HG03439 (cell line): ENCODE measurements around the gene CHN1.

Experiments
- ATAC-seq: cut with Tn5 transposase; IDR thresholded peaks from one replicate; pipeline ENCODE4 v1.9.1; 2021; ENCODE audit warnings: mild to moderate bottlenecking, moderate library complexity; ENCODE audit not compliant: unreplicated experiment

CHN1 gene

DNA sequence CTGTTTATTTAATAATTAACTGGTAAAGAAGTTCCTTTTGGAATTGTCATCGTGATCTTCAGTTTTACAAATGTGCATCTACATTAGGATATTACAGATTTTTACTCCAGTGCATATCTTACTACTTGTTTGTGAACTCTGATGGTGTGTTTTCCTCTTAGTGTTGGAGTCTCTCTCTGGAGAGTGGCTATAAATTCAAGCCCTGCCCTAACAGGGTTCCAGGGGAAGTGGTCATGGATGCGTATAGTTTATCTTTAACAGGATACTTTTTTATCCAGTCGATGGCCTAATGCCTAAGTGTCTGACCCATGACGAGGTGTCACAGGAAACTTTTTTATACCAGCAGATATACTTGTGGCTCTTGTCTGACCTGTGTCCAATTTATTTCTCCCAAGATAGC is 75.4 kb downstream of the CHN1 start:
- no peak for ATAC-seq

DNA sequence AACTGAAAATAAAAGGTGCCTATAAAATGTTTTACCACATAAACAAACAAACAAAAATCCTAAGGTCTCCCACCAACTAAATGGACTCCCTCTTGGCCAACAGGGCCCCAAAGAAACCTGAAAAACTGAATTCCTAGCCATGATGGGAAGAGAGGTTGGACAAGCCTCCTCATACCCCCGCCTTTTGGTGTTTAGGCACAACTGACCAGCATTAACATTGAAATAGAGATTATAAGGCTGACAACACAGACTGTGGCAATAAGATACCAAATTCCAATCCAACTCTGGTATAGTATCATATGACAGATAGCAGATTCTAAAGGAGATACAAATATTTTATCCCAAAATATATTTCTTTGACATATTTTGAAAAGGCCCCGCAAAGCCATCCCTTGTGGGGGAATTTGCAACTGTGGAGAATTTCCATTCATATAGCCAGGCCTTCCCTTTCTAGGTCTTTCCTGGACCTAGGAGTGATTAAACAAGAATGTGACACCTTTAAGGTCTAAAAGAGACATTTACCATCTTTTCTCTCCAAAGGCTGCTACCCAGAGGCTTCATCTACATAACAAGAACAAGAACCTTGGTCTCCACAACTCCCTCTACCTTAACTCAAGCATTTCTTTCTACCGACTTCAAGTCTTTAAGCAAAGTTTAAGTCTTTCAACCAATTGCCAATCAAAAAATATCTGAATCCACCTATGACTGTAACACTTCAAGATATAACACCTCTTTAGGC is 80.0 kb downstream of the CHN1 start:
- no peak for ATAC-seq

DNA sequence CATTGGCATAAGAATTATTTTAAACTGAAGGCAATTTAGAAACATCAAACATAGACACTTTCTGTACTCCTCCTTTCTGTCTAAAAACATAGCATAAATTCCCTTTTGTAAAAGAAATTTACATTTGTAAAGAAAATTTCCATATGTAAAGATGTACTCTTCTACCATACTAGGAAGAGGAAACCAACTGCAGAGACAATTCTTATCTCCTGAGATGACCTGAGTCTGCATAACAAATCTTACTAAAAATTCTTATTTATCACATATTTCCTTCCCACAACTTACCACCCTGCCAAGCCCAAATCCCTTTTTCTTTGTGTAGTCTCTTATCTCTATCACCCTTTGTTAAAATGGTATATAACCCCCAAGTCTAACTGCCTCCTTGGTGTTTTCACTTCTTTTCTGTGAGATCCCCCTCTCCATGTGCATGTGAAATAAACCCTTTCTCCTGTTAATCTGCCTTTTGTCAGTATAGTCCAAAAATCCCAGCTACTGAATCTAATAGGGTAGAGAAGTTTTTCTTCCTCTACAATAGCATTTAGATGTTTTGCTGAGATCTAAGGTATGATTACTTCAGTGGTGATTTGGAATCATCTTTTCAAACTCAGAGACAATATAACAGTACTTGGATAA is 81.0 kb downstream of the CHN1 start:
- ATAC-seq: no peak

DNA sequence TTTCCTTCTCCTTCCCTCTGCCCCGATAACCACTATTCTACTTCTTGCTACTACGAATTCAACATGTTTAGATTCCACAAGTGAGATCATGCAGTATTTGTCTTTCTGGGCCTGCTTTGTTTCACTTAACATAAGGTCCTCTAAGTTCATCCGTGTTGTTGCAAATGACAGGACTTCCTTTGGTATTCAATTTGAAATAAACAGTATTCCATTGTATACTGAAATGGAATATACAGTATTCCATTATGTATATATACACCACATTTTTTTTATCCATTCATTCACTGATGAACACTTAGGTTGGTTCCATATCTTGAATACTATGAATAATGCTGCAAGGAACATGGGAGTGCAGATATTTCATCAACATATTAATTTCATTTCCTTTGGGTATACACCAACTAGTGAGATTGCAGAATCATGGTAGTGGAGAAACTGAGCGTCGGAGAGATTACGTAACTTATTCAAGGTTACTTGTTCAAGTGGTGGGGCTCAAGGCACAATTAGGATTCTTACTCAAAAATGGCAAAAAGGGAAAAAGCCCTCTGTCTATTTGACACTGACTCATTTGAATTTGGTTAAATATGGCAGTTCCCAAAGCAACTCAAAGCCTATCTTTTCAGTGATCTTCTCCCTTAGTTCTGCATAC is 85.1 kb downstream of the CHN1 start:
- ATAC-seq: no peak

DNA sequence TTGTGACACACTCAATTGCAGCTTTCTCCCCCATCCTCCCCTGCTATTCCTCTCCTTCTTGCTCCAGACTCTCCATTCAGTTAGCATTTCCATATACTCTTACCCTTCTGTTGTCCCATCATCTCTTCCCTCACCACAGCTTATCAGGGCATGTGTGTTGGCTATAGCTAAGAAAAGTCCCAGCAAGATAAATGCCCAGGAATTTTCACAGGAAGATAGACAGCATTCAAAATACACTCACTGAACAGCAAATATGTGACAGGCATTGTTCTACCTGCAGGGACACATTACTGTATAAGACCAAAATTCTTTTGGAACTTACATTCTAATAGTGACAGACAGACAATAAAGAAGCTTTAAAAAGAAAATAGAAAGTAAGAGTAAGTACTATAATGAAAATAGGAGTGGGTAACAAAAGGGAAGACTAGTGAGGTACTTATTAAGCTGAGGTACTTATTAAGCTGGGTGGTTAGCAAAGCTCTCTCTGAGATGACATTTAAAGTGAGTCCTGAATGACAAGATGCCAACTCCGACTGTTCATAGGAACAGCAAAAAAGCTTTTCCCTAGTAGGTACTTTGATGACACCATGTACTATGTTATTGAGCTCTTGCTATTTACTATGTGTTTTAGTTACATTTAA is 86.2 kb downstream of the CHN1 start:
- no peak for ATAC-seq

DNA sequence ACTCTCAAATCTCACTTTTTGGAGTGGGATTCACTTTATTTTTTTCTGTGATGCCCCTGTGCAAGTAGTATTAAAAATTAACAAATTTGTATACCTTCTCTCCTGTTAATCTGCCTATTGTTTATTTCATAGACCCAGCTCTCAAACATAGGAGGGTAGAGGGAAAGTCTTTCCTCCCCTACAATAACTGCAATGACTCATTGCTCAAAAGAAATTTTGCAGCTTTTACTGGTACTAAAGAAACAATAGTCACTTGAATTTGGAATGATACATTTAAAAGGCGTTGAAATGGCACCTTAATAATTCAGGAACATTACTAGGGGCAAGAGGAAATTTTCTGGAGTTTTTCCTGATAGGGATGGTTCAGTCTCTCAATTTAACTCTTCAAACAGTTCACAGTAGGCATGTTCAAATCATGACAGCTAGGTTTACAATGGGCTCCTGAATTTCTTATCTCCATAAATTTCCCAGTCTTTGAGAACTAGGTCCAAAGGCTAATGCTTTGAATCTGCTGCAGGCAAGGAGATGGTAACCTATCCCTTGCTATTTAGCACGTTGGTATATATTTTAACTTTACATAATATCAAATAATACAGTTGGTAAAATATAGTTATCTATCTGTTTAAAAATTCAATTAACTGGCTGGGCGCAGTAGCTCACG is 88.8 kb downstream of the CHN1 start:
- ATAC-seq: no peak

DNA sequence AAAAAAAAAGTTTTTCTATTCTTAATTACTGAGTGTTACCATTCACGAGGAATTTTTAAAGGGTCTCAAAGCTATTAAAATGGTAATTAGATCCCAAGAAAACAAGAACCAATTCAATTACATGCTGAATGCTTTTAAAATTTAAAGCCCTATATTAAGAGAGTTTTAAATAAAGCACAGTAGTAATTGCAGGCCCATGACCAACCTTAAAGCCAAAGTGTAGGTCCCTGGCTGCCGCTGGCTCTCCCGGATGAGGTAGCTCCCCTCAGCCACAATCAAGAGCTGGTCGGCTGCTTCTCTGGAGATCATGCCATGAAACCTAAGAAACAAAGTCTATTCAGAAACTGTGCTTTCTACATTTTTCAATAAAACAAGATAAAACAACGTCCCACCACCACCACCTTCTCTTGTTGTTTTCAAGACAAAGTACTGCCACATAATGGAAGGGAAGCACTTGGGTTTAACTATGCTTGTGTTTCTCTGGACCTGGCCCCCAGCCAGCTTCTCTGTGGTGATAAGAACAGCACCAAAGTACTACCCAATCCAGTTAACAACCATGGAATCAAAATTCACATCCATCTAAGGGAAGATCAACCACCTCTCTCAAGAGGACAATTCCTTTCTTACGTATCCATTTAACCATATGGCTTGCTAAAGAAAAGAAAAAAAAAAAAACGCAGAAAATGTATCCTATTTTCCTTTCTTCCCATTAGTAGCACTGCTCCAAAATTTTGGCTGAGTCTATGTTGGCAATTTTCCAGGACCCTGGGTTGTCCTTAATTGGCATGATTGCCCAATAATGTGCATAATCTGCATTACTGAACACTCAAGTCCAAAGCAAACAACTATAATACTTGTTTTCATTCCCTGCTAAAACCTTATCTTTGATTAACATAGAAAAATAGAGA is 90.1 kb downstream of the CHN1 start:
- no peak for ATAC-seq

DNA sequence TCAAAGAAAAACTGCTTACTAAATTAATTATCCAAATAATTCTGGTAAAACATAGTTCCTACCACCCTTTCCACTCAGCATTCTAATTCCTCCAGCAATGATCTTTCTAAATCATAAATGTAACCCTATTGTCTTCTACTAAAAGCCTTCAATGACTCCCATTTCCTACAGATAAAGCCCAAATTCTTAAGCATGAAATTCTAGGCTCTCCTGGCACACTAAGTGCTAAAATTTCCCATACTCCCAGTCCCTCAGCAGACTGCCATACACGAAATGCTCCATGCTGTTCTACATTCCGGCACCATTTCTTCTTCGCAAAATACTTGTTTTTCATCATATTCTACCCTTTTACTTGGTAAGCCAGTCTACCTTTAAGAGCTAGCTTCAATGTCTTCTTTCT is 96.9 kb downstream of the CHN1 start:
- no peak for ATAC-seq

DNA sequence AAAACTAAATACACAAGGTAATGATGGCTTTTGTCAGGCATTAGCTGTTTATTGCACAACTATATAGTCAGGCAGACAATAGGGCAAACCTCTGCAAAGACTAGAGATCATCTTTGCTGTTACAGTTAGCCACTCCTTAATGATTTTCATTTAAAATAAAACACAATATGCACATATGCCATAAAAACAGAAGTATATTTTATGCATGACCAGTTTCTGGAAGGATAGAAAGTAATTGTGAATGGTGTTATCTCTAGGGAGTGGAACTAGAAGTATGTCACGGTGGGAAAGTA is 102.0 kb downstream of the CHN1 start:
- no peak for ATAC-seq

DNA sequence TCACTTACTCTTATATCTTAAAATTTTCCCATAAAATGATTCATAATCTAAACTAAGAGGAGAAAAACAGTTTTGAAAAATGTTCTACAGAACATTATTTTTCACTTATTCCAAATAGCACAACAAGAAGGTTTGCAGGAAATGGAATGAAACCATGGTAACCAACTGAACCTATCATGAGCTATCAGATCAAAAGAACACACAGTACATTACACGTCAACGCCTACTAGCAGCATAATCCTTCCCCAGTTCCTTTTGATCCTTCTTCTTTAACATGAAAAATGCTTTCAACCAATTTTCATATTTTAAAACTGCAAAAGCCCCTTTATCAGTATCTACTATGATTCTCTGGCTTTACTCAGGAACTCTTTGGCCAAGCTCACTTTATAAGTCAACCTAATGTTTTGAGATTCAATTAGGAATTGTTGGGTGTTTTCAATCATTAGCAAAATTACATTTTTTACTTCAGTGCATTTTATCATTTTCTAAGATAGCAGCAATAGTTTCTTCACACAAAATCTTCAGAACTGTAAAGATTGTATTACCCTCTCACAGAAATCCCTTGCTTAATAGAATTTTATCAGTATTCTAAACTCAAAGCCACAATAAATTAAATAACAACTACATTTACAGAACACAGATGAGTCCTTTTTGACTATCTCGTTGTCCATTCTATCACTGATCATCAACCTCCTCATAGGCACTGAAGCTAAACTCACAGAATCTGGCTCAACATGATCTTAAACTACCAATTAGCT is 102.5 kb downstream of the CHN1 start:
- no peak for ATAC-seq

DNA sequence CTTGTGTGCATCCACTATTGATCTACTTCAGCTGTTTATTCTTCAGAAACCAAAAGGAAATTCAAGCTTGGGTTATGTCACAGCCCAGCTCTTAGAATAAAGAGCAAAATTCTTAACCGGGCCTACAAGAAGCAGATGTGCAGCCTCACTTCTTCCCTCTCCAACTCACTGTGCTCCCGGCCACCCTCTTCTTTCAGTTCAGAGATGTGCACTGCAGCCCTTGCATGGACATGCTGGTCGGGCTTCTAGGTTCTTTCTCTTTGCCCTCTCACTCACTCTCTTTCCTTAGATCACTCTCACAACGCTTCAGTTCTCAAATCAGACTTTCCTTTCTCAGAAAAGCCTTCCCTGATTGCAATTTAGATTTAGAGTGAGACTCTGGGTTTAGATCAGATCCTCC is 104.1 kb downstream of the CHN1 start:
- ATAC-seq: no peak

DNA sequence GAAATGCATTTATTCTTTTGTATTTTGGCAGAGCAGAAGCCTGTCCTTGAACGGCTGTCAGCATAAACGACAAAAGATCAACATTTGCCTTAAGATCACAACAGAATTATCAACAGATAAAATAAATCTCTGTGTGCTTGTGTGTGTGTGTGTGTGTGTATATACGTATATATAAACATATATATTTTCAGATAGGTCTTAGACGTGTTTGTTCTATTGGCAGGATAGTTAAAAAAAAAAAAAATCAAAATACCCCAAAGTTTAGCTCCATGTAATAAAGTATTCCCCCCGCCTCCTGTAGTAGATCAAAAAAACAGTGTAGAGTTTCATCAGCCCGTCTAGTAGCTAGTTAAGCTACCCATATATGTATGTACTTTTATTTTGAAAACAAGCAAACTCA is 107.9 kb downstream of the CHN1 start:
- ATAC-seq: no peak

DNA sequence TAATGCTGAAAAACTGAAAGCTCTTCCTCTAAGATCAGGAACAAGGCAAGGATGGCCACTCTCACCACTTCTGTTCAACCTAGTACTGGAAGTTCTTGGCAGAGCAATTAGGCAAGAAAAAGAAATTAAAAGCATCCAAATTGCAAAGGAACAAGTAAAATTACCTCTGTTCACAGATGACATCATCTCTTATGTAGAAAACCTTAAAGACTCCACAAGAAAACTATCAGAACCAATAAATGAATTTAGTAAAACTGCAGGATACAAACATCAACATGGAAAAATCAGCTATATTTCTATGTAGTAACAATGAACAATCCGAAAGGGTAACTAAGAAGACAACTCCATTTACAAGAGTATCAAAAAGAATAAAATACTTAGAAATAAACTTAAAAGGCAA is 112.2 kb downstream of the CHN1 start:
- ATAC-seq: no peak

DNA sequence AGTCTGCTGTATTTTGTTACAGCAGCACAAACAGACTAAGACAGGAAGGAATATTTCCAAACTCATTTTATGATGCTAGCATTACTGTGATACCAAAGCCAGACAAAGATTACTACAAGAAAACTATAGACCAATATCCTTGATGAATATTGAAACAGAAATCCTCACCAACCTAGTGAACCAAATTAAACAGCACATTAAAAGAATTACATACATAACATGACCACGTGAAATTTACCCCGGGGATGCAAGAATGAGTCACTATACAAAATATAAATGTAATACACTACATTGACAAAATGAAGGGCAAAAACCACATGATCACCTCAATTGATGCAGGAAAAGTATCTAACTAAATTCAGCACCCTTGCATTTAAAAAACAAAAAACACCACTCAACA is 112.6 kb downstream of the CHN1 start:
- no peak for ATAC-seq

DNA sequence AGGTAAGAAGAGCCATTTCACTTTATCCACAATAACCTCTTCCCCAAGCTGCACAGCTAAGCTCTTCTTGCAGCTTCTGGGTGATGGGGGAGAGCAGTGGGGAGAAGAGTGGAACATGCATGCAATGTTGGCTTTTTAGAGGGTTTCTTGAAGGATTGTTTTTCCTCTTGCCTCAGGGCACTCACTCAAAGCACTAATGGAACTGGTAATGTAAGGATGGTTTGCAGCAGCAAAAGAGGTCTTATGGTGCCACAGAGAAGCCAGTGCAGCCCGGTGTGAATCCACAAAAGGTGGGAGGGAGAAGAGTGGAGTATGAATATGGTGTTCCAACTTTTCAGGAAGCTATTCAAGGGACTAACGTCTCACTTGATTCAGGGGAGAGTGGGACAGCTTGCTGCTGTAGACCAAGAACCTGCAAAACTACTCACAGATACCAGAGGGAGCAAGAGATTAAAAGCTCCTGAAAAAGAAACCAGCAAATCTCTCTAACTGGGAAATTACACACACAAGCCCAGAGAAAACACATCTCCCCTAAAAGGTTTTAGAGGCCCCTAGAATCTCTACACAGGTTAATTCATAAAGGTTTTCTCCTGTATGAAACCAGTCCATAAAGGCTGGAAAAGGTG is 116.4 kb downstream of the CHN1 start:
- ATAC-seq: no peak

DNA sequence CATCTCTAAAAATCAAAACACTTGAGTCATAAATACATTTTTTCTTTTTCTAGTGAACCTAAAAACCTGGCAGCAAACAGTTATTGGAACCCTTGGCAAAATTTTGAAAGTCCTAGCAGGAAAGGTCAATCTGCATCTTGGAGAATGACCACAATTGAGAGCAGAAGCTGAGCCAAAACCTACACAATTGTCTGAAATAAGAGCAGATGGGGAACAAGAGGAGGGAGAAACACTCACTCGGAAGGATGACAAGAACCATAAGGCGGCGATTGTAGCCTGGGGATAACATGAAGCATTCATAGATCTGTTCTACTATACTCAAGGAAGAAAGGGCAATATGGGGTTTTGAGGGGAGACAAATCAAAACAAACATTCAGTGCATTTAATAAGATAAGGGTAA is 117.0 kb downstream of the CHN1 start:
- no peak for ATAC-seq

DNA sequence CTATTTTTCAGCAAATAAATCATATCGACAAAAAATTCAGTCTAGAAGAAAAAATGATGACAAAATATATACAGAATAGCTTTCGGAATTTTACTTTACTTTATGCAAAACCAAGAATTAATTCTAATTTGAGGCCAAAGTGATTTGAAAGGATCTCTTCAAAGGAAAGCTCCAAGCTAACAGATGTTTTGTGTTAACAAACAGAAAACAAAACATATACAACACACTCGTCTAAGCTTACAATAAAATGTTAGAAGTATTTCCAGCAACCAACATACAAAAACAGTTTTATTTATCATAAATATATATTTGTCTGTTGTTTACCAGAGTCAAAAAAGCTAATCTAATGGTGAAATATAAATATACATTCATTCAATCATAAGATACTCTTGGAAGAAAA is 122.8 kb downstream of the CHN1 start:
- ATAC-seq: no peak

DNA sequence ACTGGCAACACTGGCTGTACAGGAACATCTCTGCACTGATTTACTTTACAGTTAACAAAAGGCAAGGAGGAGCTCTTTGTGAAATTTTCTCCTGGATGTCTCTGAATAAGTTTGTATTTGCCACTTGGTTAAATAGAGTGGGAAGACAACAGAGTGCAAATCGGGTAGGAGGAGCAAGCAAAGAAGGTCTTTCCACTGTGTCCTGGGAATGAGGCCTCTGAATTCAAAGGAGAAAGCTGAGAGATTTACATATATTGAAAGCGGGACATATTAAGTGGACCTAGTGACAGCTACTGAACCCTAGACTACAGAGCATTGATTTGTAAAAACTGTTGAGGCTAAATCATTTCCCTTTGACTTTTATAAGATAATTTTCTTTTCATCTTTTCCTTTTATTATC is 123.5 kb downstream of the CHN1 start:
- ATAC-seq: no peak

DNA sequence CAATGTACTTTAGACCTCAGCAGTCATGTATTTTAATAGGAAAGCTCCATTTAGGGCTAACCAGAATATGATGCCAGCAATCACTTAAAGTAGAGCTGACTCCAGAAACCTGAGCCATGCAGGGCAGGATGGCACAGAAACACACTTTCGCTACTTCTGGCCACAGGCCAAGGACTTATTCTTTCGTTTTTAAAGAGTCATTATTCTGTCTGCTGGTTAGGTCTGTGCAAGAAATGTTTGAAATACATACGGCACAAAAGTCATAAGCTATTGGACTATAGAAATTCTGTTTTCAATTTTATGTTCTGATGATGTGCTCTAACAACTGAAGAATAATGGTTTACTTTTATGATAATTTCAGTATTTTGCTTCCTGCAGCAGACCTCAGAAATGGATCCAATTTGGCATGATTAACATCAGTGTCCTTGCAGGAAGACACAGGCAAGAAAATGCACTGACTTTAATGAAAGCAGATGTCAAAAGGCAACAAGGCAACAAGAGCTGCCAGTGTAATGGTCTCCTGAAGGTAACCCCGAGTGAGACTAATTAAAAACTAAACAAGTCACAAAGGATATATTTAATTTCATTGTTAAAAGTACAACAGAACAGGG is 126.5 kb downstream of the CHN1 start:
- no peak for ATAC-seq
